ENCODE results near the gene FGFRL1. TPM values are rescaled to one million over a fixed set of nuclear protein-coding genes. Genes with fewer than 3 reads are reported as not detected.

The FGFRL1 gene
- 10 to 100 TPM; 28.9 to 32.9 TPM for total RNA-seq
- polyA plus RNA-seq: 10 to 100 TPM in 1 of 2 donors, 1 to 10 TPM in 1; 6.9 to 19.5 TPM
- long read RNA-seq, donor 1, partial matches to known transcripts: 1 of 11 reads
- long read RNA-seq, donor 1, other reads (novel, unspliced or antisense): 10 of 11 reads
- long read RNA-seq, donor 2, partial matches to known transcripts: 17 of 22 reads
- long read RNA-seq, donor 2, other reads (novel, unspliced or antisense): 1 of 22 reads

GRCh38 chr4:1011022-1011665, at the start of gene FGFRL1:
FGFRL1 (plus strand) TSS chr4:1011626; CDS start chr4:1012486, 860 bp downstream.
- H3K4me1 ChIP-seq (ENCODE audit: control insufficient read depth in 1 of 2, insufficient read depth in 2 of 2, low read length in 2 of 2): no peaks in the 10 kb centered on the region

GRCh38 chr4:962231-963208, 48.9 kb upstream of the FGFRL1 start:
- intact Hi-C loops (cut with DNase I): no loop called here
- Histone ChIP-seq H3K36me3 (ENCODE audit: control insufficient read depth in 1 of 2, insufficient read depth in 2 of 2, low read length in 1 of 2) (no peaks in the 10 kb centered on the region), H3K27me3 (ENCODE audit: control insufficient read depth in 1 of 2, insufficient read depth in 2 of 2, low read length in 1 of 2) (no peaks in the 10 kb centered on the region), H3K4me3 (ENCODE audit: low read length in 2 of 2) (no peak overlapping the region), H3K9me3 (ENCODE audit: control insufficient read depth, low read length) (no peaks in the 10 kb centered on the region), H3K4me1 (ENCODE audit: control insufficient read depth in 1 of 2, insufficient read depth in 2 of 2, low read length in 2 of 2) (no peaks in the 10 kb centered on the region), H3K27ac (ENCODE audit: low read depth in 1 of 2, low read length in 2 of 2) (no peak overlapping the region)
- WGBS, 2 donors: 91% methylated on average over 52 to 54 of the region's 54 CpGs
- ATAC-seq (ENCODE audit: low FRiP score) (no peak), DNase-seq (peak; percentile 49 to 79)

More at GRCh38 chr4:1011022-1011665, at the start of gene FGFRL1:
- H3K36me3 ChIP-seq (ENCODE audit: control insufficient read depth in 1 of 2, insufficient read depth in 2 of 2, low read length in 1 of 2): no peaks in the 10 kb centered on the region
- H3K27ac ChIP-seq (ENCODE audit: low read depth in 1 of 2, low read length in 2 of 2): peak within 1 kb of the TSS in 1 of 2 donors; percentile 6
- H3K9me3 ChIP-seq (ENCODE audit: control insufficient read depth, low read length): no peaks in the 10 kb centered on the region
- H3K4me3 ChIP-seq (ENCODE audit: low read length in 2 of 2): peak within 1 kb of the TSS; percentile 56 to 88
- peak; percentile 75 for ATAC-seq (ENCODE audit: low FRiP score)
- 1 to 2% methylated on average over 43 to 89 of the region's 89 CpGs for WGBS, 2 donors
- intact Hi-C loops (cut with DNase I): loop anchor here in 1 of 2 donors (2.0 kb wide), 1 partner anchor 336 kb away; the partner anchor contains the start of gene UVSSA
- H3K27me3 ChIP-seq (ENCODE audit: control insufficient read depth in 1 of 2, insufficient read depth in 2 of 2, low read length in 1 of 2): no peaks in the 10 kb centered on the region
- DNase-seq: peak; percentile 96 to 99

GRCh38 chr4:963276-964225, 47.9 kb upstream of the FGFRL1 start:
- peak; percentile 48 to 72 for DNase-seq
- no peaks in the 10 kb centered on the region for H3K9me3 ChIP-seq (ENCODE audit: control insufficient read depth, low read length)
- H3K4me3 ChIP-seq (ENCODE audit: low read length in 2 of 2): no peak overlapping the region
- 94% methylated on average over 37 to 39 of the region's 39 CpGs for WGBS, 2 donors
- intact Hi-C loops (cut with DNase I): no loop called here
- H3K36me3 ChIP-seq (ENCODE audit: control insufficient read depth in 1 of 2, insufficient read depth in 2 of 2, low read length in 1 of 2): no peaks in the 10 kb centered on the region
- ATAC-seq (ENCODE audit: low FRiP score): no peak
- H3K4me1 ChIP-seq (ENCODE audit: control insufficient read depth in 1 of 2, insufficient read depth in 2 of 2, low read length in 2 of 2): no peaks in the 10 kb centered on the region
- no peak overlapping the region for H3K27ac ChIP-seq (ENCODE audit: low read depth in 1 of 2, low read length in 2 of 2)
- no peaks in the 10 kb centered on the region for H3K27me3 ChIP-seq (ENCODE audit: control insufficient read depth in 1 of 2, insufficient read depth in 2 of 2, low read length in 1 of 2)

GRCh38 chr4:964346-965025, 46.9 kb upstream of the FGFRL1 start:
- intact Hi-C loops (cut with DNase I): no loop called here
- Histone ChIP-seq H3K9me3 (ENCODE audit: control insufficient read depth, low read length) (no peaks in the 10 kb centered on the region), H3K27ac (ENCODE audit: low read depth in 1 of 2, low read length in 2 of 2) (no peak overlapping the region), H3K27me3 (ENCODE audit: control insufficient read depth in 1 of 2, insufficient read depth in 2 of 2, low read length in 1 of 2) (no peaks in the 10 kb centered on the region), H3K36me3 (ENCODE audit: control insufficient read depth in 1 of 2, insufficient read depth in 2 of 2, low read length in 1 of 2) (no peaks in the 10 kb centered on the region), H3K4me3 (ENCODE audit: low read length in 2 of 2) (no peak overlapping the region), H3K4me1 (ENCODE audit: control insufficient read depth in 1 of 2, insufficient read depth in 2 of 2, low read length in 2 of 2) (no peaks in the 10 kb centered on the region)
- WGBS, 2 donors: 91 to 93% methylated on average over 23 of the region's 23 CpGs
- DNase-seq (peak in 1 of 2 donors; percentile 43), ATAC-seq (ENCODE audit: low FRiP score) (no peak)

GRCh38 chr4:965048-965765, 46.2 kb upstream of the FGFRL1 start:
- H3K36me3 ChIP-seq (ENCODE audit: control insufficient read depth in 1 of 2, insufficient read depth in 2 of 2, low read length in 1 of 2): no peaks in the 10 kb centered on the region
- 91 to 92% methylated on average over 26 of the region's 26 CpGs for WGBS, 2 donors
- intact Hi-C loops (cut with DNase I): no loop called here

GRCh38 chr4:965766-966134, 45.7 kb upstream of the FGFRL1 start:
- Histone ChIP-seq H3K9me3 (ENCODE audit: control insufficient read depth, low read length) (no peaks in the 10 kb centered on the region), H3K4me3 (ENCODE audit: low read length in 2 of 2) (no peak overlapping the region), H3K4me1 (ENCODE audit: control insufficient read depth in 1 of 2, insufficient read depth in 2 of 2, low read length in 2 of 2) (no peaks in the 10 kb centered on the region), H3K27ac (ENCODE audit: low read depth in 1 of 2, low read length in 2 of 2) (no peak overlapping the region), H3K27me3 (ENCODE audit: control insufficient read depth in 1 of 2, insufficient read depth in 2 of 2, low read length in 1 of 2) (no peaks in the 10 kb centered on the region), H3K36me3 (ENCODE audit: control insufficient read depth in 1 of 2, insufficient read depth in 2 of 2, low read length in 1 of 2) (no peaks in the 10 kb centered on the region)
- DNase-seq: no peak
- intact Hi-C loops (cut with DNase I): no loop called here
- 92 to 93% methylated on average over 21 of the region's 21 CpGs for WGBS, 2 donors
- no peak for ATAC-seq (ENCODE audit: low FRiP score)

More at GRCh38 chr4:965048-965765, 46.2 kb upstream of the FGFRL1 start:
- Histone ChIP-seq H3K4me1 (ENCODE audit: control insufficient read depth in 1 of 2, insufficient read depth in 2 of 2, low read length in 2 of 2) (no peaks in the 10 kb centered on the region), H3K9me3 (ENCODE audit: control insufficient read depth, low read length) (no peaks in the 10 kb centered on the region), H3K27ac (ENCODE audit: low read depth in 1 of 2, low read length in 2 of 2) (no peak overlapping the region), H3K27me3 (ENCODE audit: control insufficient read depth in 1 of 2, insufficient read depth in 2 of 2, low read length in 1 of 2) (no peaks in the 10 kb centered on the region), H3K4me3 (ENCODE audit: low read length in 2 of 2) (no peak overlapping the region)
- ATAC-seq (ENCODE audit: low FRiP score): no peak
- DNase-seq: peak in 1 of 2 donors; percentile 77

- H3K4me1 ChIP-seq (ENCODE audit: control insufficient read depth in 1 of 2, insufficient read depth in 2 of 2, low read length in 2 of 2): no peaks in the 10 kb centered on the region
- H3K9me3 ChIP-seq (ENCODE audit: control insufficient read depth, low read length): no peaks in the 10 kb centered on the region
- 91 to 92% methylated on average over 47 to 48 of the region's 48 CpGs for WGBS, 2 donors
- DNase-seq (no peak), ATAC-seq (ENCODE audit: low FRiP score) (no peak)
- H3K27ac ChIP-seq (ENCODE audit: low read depth in 1 of 2, low read length in 2 of 2): no peak overlapping the region
- intact Hi-C loops (cut with DNase I): no loop called here
- H3K27me3 ChIP-seq (ENCODE audit: control insufficient read depth in 1 of 2, insufficient read depth in 2 of 2, low read length in 1 of 2): no peaks in the 10 kb centered on the region
- no peak overlapping the region for H3K4me3 ChIP-seq (ENCODE audit: low read length in 2 of 2)
- no peaks in the 10 kb centered on the region for H3K36me3 ChIP-seq (ENCODE audit: control insufficient read depth in 1 of 2, insufficient read depth in 2 of 2, low read length in 1 of 2)
These were observed 44.9 kb upstream of the FGFRL1 start for GRCh38 chr4:966266-967112.
